OCI-M1 (cell line): ENCODE measurements around the gene MDM4.
A peak's percentile ranks its signal among the peaks of the same experiment; 100 is the strongest.
"Not testable (repeated sequence)": the region's sequence is repeated elsewhere in the genome, so short reads cannot be mapped to it uniquely, and the experiment has no call there.

Source experiments
- DNase-seq: peaks from one replicate; lab custom pipeline; 2025; lab: John Stamatoyannopoulos, UW

The MDM4 gene

GRCh38 chr1:204514828-204515227 lies 1.4 kb upstream of the MDM4 start:
- DNase-seq, result no peak

- not testable (repeated sequence) for DNase-seq
These were observed 1.2 kb downstream of the MDM4 start for GRCh38 chr1:204517382-204517781.

GRCh38 chr1:204520834-204521709 lies 4.9 kb downstream of the MDM4 start:
- DNase-seq, result peak; percentile 86

GRCh38 chr1:204521941-204522521 lies 5.8 kb downstream of the MDM4 start:
- peak; percentile 25 for DNase-seq

GRCh38 chr1:204523605-204524215 lies 7.5 kb downstream of the MDM4 start:
- DNase-seq, result no peak

GRCh38 chr1:204524986-204525385 lies 8.8 kb downstream of the MDM4 start:
- no peak for DNase-seq

GRCh38 chr1:204528241-204528640 lies 12.0 kb downstream of the MDM4 start:
- DNase-seq, result no peak

- DNase-seq, result no peak
These were observed 12.5 kb downstream of the MDM4 start for GRCh38 chr1:204528677-204529076.

- DNase-seq, result no peak
These were observed 13.2 kb downstream of the MDM4 start for GRCh38 chr1:204529371-204529895.

- DNase-seq, result no peak
These were observed 14.7 kb downstream of the MDM4 start for GRCh38 chr1:204530932-204531331.

- DNase-seq, result no peak
These were observed 16.6 kb downstream of the MDM4 start for GRCh38 chr1:204532832-204533231.

- DNase-seq, result no peak
These were observed 25.4 kb downstream of the MDM4 start for GRCh38 chr1:204541626-204542025.

- DNase-seq, result peak; percentile 61
These were observed 28.1 kb downstream of the MDM4 start for GRCh38 chr1:204544321-204544720.

GRCh38 chr1:204545202-204545601 lies 29.0 kb downstream of the MDM4 start:
- DNase-seq, result no peak

GRCh38 chr1:204545881-204546280 lies 29.7 kb downstream of the MDM4 start:
- DNase-seq, result no peak

GRCh38 chr1:204548265-204548664 lies 32.1 kb downstream of the MDM4 start:
- no peak for DNase-seq

- DNase-seq, result no peak
These were observed 33.1 kb downstream of the MDM4 start for GRCh38 chr1:204549313-204549712.

- DNase-seq, result no peak
These were observed 34.7 kb downstream of the MDM4 start for GRCh38 chr1:204550926-204551325.

- no peak for DNase-seq
These were observed 40.3 kb downstream of the MDM4 start for GRCh38 chr1:204556458-204557052.

GRCh38 chr1:204558467-204558866 lies 42.3 kb downstream of the MDM4 start:
- DNase-seq, result no peak

- DNase-seq, result not testable (repeated sequence)
These were observed 43.8 kb downstream of the MDM4 start for GRCh38 chr1:204560002-204560401.

- DNase-seq, result no peak
These were observed 44.5 kb downstream of the MDM4 start for GRCh38 chr1:204560590-204561150.
